ENCODE measurements around the gene C4B.
A peak's percentile ranks its signal among the peaks of the same experiment; 100 is the strongest.
"Not testable (repeated sequence)": the region's sequence is repeated elsewhere in the genome, so short reads cannot be mapped to it uniquely, and the experiment has no call there.

Gene C4B

DNA sequence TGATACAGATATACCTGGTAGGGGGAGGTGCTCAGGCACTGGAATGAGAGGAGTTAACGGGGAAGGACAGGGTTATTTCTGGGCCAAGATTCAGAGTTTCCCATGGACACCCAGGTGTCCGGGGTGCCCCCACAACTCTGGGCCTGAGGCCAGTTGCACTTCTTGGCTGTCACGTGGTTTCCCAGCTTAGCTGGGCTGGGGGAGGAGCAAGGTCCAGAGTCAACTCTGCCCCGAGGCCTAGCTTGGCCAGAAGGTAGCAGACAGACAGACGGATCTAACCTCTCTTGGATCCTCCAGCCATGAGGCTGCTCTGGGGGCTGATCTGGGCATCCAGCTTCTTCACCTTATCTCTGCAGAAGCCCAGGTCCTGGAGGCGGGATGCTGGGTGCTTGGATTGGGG, at the start of gene C4B:
Gene C4B, plus strand, starts transcription at position 249 of the 400 bp plus-strand sequence. Its CDS starts 51 bp downstream, at position 300.
- H3K36me3 ChIP-seq; H3K9me3 ChIP-seq; H3K4me3 ChIP-seq; H3K27me3 ChIP-seq; intact Hi-C loops (cut with DNase I; ENCODE audit: low total_unique reads); DNase-seq; H3K27ac ChIP-seq; H3K4me1 ChIP-seq: not testable (repeated sequence)

DNA sequence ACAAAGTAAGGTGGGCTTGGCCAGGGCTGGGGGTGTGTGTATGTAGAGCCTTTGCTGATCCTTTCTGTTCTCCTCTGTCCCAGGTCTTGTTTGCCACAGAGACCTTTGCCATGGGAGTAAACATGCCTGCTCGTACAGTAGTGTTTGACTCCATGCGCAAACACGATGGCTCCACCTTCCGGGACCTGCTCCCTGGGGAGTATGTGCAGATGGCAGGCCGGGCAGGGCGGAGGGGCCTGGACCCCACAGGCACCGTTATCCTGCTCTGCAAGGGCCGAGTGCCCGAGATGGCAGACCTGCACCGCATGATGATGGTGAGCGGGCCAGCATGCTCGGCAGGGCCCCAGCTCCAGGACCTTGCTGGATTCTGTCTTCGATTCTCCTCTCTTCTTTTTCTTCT, 48.9 kb upstream of the C4B start:
- Histone ChIP-seq H3K36me3 (peaks cover 60 to 100% (median 94%) of the 10 kb centered on the region in 3 donors), H3K4me3 (no peak overlapping the region), H3K27me3 (no peaks in the 10 kb centered on the region), H3K27ac (no peak overlapping the region), H3K4me1 (peaks cover 0 to 12% (median 9%) of the 10 kb centered on the region in 4 donors), H3K9me3 (no peaks in the 10 kb centered on the region)
- no peak for DNase-seq
- TF ChIP-seq, protein P1, sequence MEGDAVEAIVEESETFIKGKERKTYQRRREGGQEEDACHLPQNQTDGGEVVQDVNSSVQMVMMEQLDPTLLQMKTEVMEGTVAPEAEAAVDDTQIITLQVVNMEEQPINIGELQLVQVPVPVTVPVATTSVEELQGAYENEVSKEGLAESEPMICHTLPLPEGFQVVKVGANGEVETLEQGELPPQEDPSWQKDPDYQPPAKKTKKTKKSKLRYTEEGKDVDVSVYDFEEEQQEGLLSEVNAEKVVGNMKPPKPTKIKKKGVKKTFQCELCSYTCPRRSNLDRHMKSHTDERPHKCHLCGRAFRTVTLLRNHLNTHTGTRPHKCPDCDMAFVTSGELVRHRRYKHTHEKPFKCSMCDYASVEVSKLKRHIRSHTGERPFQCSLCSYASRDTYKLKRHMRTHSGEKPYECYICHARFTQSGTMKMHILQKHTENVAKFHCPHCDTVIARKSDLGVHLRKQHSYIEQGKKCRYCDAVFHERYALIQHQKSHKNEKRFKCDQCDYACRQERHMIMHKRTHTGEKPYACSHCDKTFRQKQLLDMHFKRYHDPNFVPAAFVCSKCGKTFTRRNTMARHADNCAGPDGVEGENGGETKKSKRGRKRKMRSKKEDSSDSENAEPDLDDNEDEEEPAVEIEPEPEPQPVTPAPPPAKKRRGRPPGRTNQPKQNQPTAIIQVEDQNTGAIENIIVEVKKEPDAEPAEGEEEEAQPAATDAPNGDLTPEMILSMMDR (IDR thresholded peaks at IDR 0.05): no peak
- intact Hi-C loops (cut with DNase I; ENCODE audit: low total_unique reads): no loop called here

DNA sequence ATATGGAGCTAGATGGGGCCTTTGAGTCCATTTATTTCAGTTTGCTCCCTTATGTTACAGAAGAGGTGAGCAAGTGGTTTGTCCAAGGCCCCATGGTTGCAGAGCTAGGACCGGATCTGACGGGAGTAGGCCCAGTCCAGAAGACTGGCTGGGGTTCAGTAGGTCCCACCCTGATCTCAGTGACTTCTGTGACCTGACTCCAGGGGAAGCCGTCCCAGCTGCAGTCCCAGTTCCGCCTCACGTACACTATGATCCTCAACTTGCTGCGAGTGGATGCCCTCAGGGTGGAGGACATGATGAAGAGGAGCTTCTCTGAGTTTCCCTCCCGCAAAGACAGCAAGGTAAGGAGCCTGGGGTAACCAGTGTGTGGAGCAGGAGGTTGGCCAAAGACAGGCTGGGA, 48.1 kb upstream of the C4B start:
- Histone ChIP-seq H3K36me3 (peaks cover 57 to 92% (median 86%) of the 10 kb centered on the region in 3 donors), H3K27ac (no peak overlapping the region), H3K27me3 (no peaks in the 10 kb centered on the region), H3K4me1 (peaks cover 0 to 20% (median 15%) of the 10 kb centered on the region in 4 donors), H3K9me3 (no peaks in the 10 kb centered on the region), H3K4me3 (no peak overlapping the region)
- intact Hi-C loops (cut with DNase I; ENCODE audit: low total_unique reads): no loop called here
- no peak for DNase-seq
- TF ChIP-seq, protein P1 (IDR thresholded peaks at IDR 0.05): no peak

DNA sequence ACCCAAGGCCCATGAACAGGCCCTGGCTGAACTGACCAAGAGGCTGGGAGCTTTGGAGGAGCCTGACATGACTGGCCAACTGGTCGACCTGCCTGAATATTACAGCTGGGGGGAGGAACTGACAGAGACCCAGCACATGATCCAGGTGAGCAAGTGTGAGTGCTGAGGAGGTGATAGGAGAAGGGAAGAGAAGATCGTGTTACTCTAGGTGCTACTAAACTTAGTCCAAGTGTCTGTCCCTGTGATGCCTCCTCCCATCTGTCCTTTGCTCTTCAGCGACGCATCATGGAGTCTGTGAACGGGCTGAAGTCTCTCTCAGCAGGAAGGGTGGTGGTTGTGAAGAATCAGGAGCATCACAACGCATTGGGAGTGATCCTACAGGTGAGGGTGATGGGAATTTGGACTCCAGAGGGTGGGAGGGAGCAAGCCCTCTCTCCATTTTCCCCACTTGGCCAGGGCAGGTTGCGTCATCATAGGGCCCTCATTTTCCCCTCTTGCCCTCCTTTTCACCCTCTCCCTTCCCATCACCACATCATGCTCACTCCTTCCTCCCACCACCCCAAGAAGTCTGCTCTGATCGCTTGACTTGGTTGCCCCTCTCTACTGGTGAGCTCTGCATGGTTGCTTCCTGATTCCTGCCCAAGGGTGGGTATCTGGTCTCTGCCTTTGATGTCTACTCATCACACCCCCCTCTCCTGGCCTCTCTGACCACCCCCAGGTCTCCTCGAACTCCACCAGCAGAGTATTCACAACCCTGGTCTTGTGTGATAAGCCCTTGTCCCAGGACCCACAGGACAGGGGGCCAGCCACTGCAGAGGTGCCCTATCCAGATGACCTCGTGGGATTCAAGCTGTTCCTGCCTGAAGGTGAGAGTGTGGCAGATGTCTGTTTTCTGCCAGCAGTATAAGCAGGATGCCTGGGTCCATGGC, 47.3 kb upstream of the C4B start:
- no peak overlapping the region for H3K27ac ChIP-seq
- H3K9me3 ChIP-seq: no peaks in the 10 kb centered on the region
- H3K36me3 ChIP-seq: peaks cover 50 to 84% (median 79%) of the 10 kb centered on the region in 3 donors
- TF ChIP-seq, protein P1 (IDR thresholded peaks at IDR 0.05): no peak
- H3K4me1 ChIP-seq: peaks cover 0 to 21% (median 16%) of the 10 kb centered on the region in 4 donors
- H3K27me3 ChIP-seq: no peaks in the 10 kb centered on the region
- peak in 1 of 2 donors; percentile 13 for DNase-seq
- no peak overlapping the region for H3K4me3 ChIP-seq
- intact Hi-C loops (cut with DNase I; ENCODE audit: low total_unique reads): no loop called here

DNA sequence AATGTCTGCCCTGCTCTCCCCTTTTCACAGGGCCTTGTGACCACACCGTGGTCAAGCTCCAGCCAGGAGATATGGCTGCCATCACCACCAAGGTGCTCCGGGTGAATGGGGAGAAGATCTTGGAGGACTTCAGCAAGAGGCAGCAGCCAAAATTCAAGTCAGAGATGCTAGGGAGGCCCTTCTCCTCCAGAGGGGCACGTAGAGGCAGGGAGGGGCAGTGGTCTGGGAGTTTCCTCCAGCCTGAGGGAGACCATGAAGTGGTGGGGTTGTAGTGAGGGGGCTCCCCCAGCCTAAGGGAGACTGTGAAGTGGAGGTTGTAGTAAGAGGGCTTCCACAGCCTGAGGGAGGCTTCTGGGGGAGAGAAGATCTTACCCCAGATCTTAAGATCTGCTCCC, 46.7 kb upstream of the C4B start:
- Histone ChIP-seq H3K4me1 (peaks cover 0 to 25% (median 19%) of the 10 kb centered on the region in 4 donors), H3K9me3 (no peaks in the 10 kb centered on the region), H3K36me3 (peaks cover 44 to 78% (median 72%) of the 10 kb centered on the region in 3 donors), H3K27ac (no peak overlapping the region), H3K27me3 (no peaks in the 10 kb centered on the region), H3K4me3 (no peak overlapping the region)
- intact Hi-C loops (cut with DNase I; ENCODE audit: low total_unique reads): no loop called here
- no peak for DNase-seq
- TF ChIP-seq, protein P1 (IDR thresholded peaks at IDR 0.05): no peak

DNA sequence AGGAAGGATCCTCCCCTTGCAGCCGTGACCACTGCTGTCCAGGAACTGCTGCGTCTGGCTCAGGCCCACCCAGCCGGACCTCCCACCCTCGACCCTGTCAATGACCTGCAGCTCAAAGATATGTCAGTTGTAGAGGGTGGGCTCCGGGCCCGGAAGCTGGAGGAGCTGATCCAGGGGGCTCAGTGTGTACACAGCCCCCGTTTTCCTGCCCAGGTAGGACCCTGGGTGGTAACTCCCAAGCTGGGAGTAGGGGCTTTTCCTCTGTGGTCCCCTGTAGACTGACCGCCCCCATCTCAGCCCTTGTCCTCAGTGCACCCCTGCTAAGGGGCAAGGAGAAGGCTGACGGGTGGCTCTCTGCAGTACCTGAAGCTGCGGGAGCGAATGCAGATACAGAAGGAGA, 46.3 kb upstream of the C4B start:
- TF ChIP-seq, protein P1 (IDR thresholded peaks at IDR 0.05): no peak
- Histone ChIP-seq H3K4me1 (peaks cover 0 to 29% (median 23%) of the 10 kb centered on the region in 4 donors), H3K36me3 (peaks cover 40 to 74% (median 68%) of the 10 kb centered on the region in 3 donors), H3K4me3 (no peak overlapping the region), H3K27me3 (no peaks in the 10 kb centered on the region), H3K9me3 (no peaks in the 10 kb centered on the region), H3K27ac (no peak overlapping the region)
- DNase-seq: peak in 1 of 2 donors; percentile 9
- intact Hi-C loops (cut with DNase I; ENCODE audit: low total_unique reads): no loop called here
